ENCODE data around the gene CTBP2.

- TF ChIP-seq CTCF (IDR thresholded peaks at IDR 0.05) (no peak), POLR2A (IDR thresholded peaks at IDR 0.05) (no peak)
Observed at GRCh38 chr10:125016611-125017202, 143.7 kb downstream of the CTBP2 start.

Measured in right lobe of liver (tissue), 4 donors.